Astrocyte (in vitro differentiated cells and primary cell): ENCODE data around the gene VSTM5. TPM values are rescaled to one million over a fixed set of nuclear protein-coding genes. Genes with fewer than 3 reads are reported as not detected.

Source experiments
- DNase-seq: peaks from one replicate; pipeline ENCODE4 v3.0.0-alpha.2; 2010; ENCODE audit warnings: low read depth
- FAIRE-seq: peaks from 2 replicates; lab custom pipeline; 2011; peaks lifted over from hg19 to GRCh38; lab: Jason Lieb, UNC
- H2AFZ ChIP-seq: 2 replicates; pipeline ENCODE4 v1.6.0; 2012; ENCODE audit warnings: low read depth, low read length, inconsistent platforms
- H3K27ac ChIP-seq: 2 replicates; pipeline ENCODE4 v1.5.1; 2011; ENCODE audit warnings: low read depth, low read length, inconsistent platforms
- H3K27me3 ChIP-seq: 2 replicates; pipeline ENCODE4 v1.6.0; 2011; ENCODE audit warnings: low read length, inconsistent platforms; ENCODE audit not compliant: insufficient read depth
- H3K36me3 ChIP-seq: 2 replicates; pipeline ENCODE4 v1.5.1; 2011; ENCODE audit warnings: low read length, inconsistent platforms; ENCODE audit not compliant: insufficient read depth
- H3K4me1 ChIP-seq: 2 replicates; pipeline ENCODE4 v1.5.1; 2011; ENCODE audit warnings: low read length, inconsistent platforms; ENCODE audit not compliant: insufficient read depth
- H3K4me2 ChIP-seq: 2 replicates; pipeline ENCODE4 v1.6.0; 2012; ENCODE audit warnings: low read length, inconsistent platforms
- H3K4me3 ChIP-seq: 2 replicates; pipeline ENCODE4 v1.5.1; 2011; ENCODE audit warnings: low read depth, mild to moderate bottlenecking, low read length, inconsistent platforms; ENCODE audit not compliant: insufficient read depth
- H3K79me2 ChIP-seq: 2 replicates; pipeline ENCODE4 v1.6.0; 2012; ENCODE audit warnings: mild to moderate bottlenecking, low read length, inconsistent platforms; ENCODE audit not compliant: insufficient read depth
- H3K9ac ChIP-seq: 2 replicates; pipeline ENCODE4 v1.6.0; 2012; ENCODE audit warnings: mild to moderate bottlenecking, low read length, inconsistent platforms
- H3K9me3 ChIP-seq: 2 replicates; pipeline ENCODE4 v1.5.1; 2012; ENCODE audit warnings: low read depth, mild to moderate bottlenecking, low read length, inconsistent platforms; ENCODE audit not compliant: insufficient read depth
- H4K20me1 ChIP-seq: 2 replicates; pipeline ENCODE4 v1.6.0; 2012; ENCODE audit warnings: low read length, inconsistent platforms; ENCODE audit not compliant: insufficient read depth
- H3K27ac Mint-ChIP-seq: one replicate; pipeline ENCODE4 v1.8.0; 2021; ENCODE audit warnings: mild to moderate bottlenecking, mixed read lengths; ENCODE audit not compliant: unreplicated experiment
- H3K27me3 Mint-ChIP-seq: one replicate; pipeline ENCODE4 v1.8.0; 2021; ENCODE audit warnings: low read depth, mixed read lengths; ENCODE audit not compliant: unreplicated experiment
- H3K36me3 Mint-ChIP-seq: one replicate; pipeline ENCODE4 v1.8.0; 2021; ENCODE audit warnings: low read depth, mixed read lengths; ENCODE audit not compliant: unreplicated experiment
- H3K4me1 Mint-ChIP-seq: one replicate; pipeline ENCODE4 v1.8.0; 2021; ENCODE audit warnings: low read depth, mixed read lengths; ENCODE audit not compliant: unreplicated experiment
- H3K4me3 Mint-ChIP-seq: one replicate; pipeline ENCODE4 v1.8.0; 2021; ENCODE audit warnings: mild to moderate bottlenecking, moderate library complexity, mixed read lengths; ENCODE audit not compliant: unreplicated experiment
- H3K9me3 Mint-ChIP-seq: one replicate; pipeline ENCODE4 v1.8.0; 2021; ENCODE audit warnings: mild to moderate bottlenecking, mixed read lengths; ENCODE audit not compliant: unreplicated experiment
- EZH2 ChIP-seq: IDR thresholded peaks from 2 replicates; pipeline ENCODE4 v1.6.1; 2012; ENCODE audit warnings: mild to moderate bottlenecking, low read length, inconsistent platforms; ENCODE audit not compliant: insufficient read depth
- total RNA-seq: library from RNA; stranded (reverse); gene quantifications from 2 replicates; pipeline ENCODE4 v1.2.1, GENCODE V29; 2021
- TF ChIP-seq, protein P1 (sequence below): IDR thresholded peaks from 2 replicates; pipeline ENCODE4 v1.5.1; 2011; ENCODE audit warnings: low read depth, mild to moderate bottlenecking, inconsistent platforms, low read length, moderate library complexity; ENCODE audit not compliant: insufficient read depth

Gene VSTM5
- total RNA-seq, 1 donor from 2014 or later, result 0.45 TPM

DNA sequence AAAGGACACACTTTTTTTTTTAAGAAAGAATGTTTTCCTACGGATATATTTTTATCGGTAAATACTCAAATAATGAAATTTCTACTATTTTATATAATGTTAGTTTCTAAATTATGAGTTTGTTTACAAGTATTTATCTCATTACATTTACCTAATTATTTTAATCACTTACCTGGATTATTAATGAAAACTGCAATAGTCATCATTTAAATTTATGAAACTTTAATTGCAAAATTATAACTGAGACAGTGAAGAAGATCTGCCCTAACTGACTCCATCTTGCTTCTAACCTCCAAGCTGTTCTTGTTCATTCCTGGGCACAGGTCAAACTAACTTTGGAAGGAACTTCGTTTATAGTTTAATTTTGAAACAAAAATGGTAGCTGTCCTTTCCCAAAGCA, 25.2 kb upstream of the VSTM5 start:
- H3K27me3 ChIP-seq, result peaks cover 11% of the 10 kb centered on the region
- Mint-ChIP-seq H3K36me3 (no peaks in the 10 kb centered on the region), H3K4me3 (no peak overlapping the region), H3K27me3 (no peaks in the 10 kb centered on the region), H3K9me3 (no peaks in the 10 kb centered on the region), H3K4me1 (no peaks in the 10 kb centered on the region), H3K27ac (no peak overlapping the region)
- no peaks in the 10 kb centered on the region for H3K36me3 ChIP-seq
- H4K20me1 ChIP-seq, result no peaks in the 10 kb centered on the region
- H3K79me2 ChIP-seq, result no peaks in the 10 kb centered on the region
- H3K9ac ChIP-seq, result no peak overlapping the region
- no peaks in the 10 kb centered on the region for H3K4me1 ChIP-seq
- DNase-seq, result no peak
- TF ChIP-seq EZH2, result no peak
- TF ChIP-seq, protein P1, sequence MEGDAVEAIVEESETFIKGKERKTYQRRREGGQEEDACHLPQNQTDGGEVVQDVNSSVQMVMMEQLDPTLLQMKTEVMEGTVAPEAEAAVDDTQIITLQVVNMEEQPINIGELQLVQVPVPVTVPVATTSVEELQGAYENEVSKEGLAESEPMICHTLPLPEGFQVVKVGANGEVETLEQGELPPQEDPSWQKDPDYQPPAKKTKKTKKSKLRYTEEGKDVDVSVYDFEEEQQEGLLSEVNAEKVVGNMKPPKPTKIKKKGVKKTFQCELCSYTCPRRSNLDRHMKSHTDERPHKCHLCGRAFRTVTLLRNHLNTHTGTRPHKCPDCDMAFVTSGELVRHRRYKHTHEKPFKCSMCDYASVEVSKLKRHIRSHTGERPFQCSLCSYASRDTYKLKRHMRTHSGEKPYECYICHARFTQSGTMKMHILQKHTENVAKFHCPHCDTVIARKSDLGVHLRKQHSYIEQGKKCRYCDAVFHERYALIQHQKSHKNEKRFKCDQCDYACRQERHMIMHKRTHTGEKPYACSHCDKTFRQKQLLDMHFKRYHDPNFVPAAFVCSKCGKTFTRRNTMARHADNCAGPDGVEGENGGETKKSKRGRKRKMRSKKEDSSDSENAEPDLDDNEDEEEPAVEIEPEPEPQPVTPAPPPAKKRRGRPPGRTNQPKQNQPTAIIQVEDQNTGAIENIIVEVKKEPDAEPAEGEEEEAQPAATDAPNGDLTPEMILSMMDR, result no peak
- H3K4me2 ChIP-seq, result no peak overlapping the region
- H3K9me3 ChIP-seq, result no peaks in the 10 kb centered on the region
- no peak overlapping the region for H3K27ac ChIP-seq
- H2AFZ ChIP-seq, result no peak overlapping the region
- H3K4me3 ChIP-seq, result no peak overlapping the region
- FAIRE-seq, result no peak

DNA sequence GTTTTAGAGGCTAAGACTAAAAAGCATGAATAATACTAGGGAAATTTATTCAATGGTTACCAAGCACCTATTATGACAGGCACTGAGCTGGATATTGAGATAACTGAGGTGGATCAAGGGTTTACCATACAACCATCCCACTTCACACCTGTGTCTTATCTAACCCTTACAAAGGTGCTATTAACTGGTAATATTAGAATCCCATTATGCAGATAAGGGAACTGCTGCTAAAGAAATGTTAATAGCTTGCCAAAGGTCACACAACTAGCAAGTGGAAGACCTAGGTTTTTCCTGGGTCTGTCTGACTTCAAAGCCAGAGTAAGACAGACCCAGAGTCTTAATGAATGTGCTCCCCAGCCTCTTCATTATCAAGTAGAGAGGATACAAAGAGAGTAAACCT, 21.1 kb upstream of the VSTM5 start:
- Mint-ChIP-seq H3K27me3 (peaks cover 2% of the 10 kb centered on the region), H3K4me1 (no peaks in the 10 kb centered on the region), H3K27ac (no peak overlapping the region), H3K4me3 (no peak overlapping the region), H3K9me3 (peaks cover 6% of the 10 kb centered on the region), H3K36me3 (no peaks in the 10 kb centered on the region)
- H3K9ac ChIP-seq, result no peak overlapping the region
- no peaks in the 10 kb centered on the region for H3K79me2 ChIP-seq
- no peak overlapping the region for H3K4me3 ChIP-seq
- no peak for DNase-seq
- H3K36me3 ChIP-seq, result no peaks in the 10 kb centered on the region
- no peaks in the 10 kb centered on the region for H3K4me1 ChIP-seq
- peaks cover 9% of the 10 kb centered on the region for H3K27me3 ChIP-seq
- H3K9me3 ChIP-seq, result no peaks in the 10 kb centered on the region
- H4K20me1 ChIP-seq, result no peaks in the 10 kb centered on the region
- H3K27ac ChIP-seq, result no peak overlapping the region
- TF ChIP-seq, protein P1, result no peak
- TF ChIP-seq EZH2, result no peak
- FAIRE-seq, result no peak
- H3K4me2 ChIP-seq, result no peak overlapping the region
- H2AFZ ChIP-seq, result no peak overlapping the region

DNA sequence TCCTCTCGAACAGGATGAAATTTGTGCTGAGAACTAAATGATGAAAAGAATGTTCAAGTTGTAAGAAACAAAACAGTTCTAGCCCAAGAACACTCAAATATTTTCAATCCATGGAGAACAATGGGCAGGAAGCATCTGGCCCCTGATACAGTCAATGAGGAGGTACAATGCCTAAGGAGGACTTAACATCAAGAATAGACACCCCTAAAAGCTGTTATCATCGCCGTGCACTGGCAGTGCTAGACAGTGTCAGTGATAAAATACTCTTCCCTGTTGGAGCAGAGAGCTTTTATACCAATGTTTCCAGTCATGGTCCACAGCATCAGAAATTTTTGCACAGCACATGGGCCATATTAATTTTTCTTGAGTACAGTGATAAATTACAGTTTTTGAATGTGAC, 20.2 kb upstream of the VSTM5 start:
- no peak overlapping the region for H3K4me3 Mint-ChIP-seq
- FAIRE-seq, result no peak

More for the DNA sequence above, 20.2 kb upstream of the VSTM5 start:
- Mint-ChIP-seq H3K27ac (no peak overlapping the region), H3K36me3 (no peaks in the 10 kb centered on the region), H3K4me1 (no peaks in the 10 kb centered on the region), H3K9me3 (peaks cover 6% of the 10 kb centered on the region), H3K27me3 (peaks cover 2% of the 10 kb centered on the region)
- Histone ChIP-seq H3K79me2 (no peaks in the 10 kb centered on the region), H2AFZ (no peak overlapping the region), H3K27me3 (peaks cover 9% of the 10 kb centered on the region), H3K27ac (no peak overlapping the region), H3K4me2 (no peak overlapping the region), H3K9me3 (no peaks in the 10 kb centered on the region), H4K20me1 (no peaks in the 10 kb centered on the region), H3K36me3 (no peaks in the 10 kb centered on the region), H3K4me1 (no peaks in the 10 kb centered on the region), H3K9ac (no peak overlapping the region), H3K4me3 (no peak overlapping the region)
- no peak for TF ChIP-seq EZH2
- TF ChIP-seq, protein P1, result no peak
- no peak for DNase-seq
